K562 (cell line): ENCODE measurements around the gene AFF1. TPM values are rescaled to one million over a fixed set of nuclear protein-coding genes. Genes with fewer than 3 reads are reported as not detected.

Source experiments
- ARHGAP35 ChIP-seq: fragments of 450-650 bp; IDR thresholded peaks from 2 replicates; pipeline ENCODE4 v1.6.1; 2018; ENCODE audit not compliant: partially characterized antibody
- ATF7 ChIP-seq: fragments of 450-650 bp; IDR thresholded peaks from 2 replicates; pipeline ENCODE4 v1.7.1; 2014; ENCODE audit warnings: mild to moderate bottlenecking, moderate library complexity
- CAMTA2 ChIP-seq: fragments of 250-450 bp; sonication (Bioruptor Pico); conservative IDR thresholded peaks from 2 replicates; pipeline ENCODE4 v1.5.1; 2022
- CREB3 ChIP-seq: fragments of 450-650 bp; conservative IDR thresholded peaks from 2 replicates; pipeline ENCODE4 v1.6.1; 2016; ENCODE audit warnings: missing genetic modification characterization, low read depth, mild to moderate bottlenecking, missing compliant biosample characterization, moderate library complexity
- ELF1 ChIP-seq: fragments of 200-800 bp; sonication (Bioruptor generic); IDR thresholded peaks from 2 replicates; pipeline ENCODE4 v1.6.1; 2016; ENCODE audit warnings: missing genetic modification characterization, missing compliant biosample characterization
- EZH2 ChIP-seq: IDR thresholded peaks from 2 replicates; pipeline ENCODE4 v1.6.1; 2012; ENCODE audit warnings: low read depth, mild to moderate bottlenecking, inconsistent platforms, low read length, borderline replicate concordance
- FIP1L1 ChIP-seq: fragments of 200-400 bp; formaldehyde crosslinking; IDR thresholded peaks from 2 replicates; pipeline ENCODE4 v1.6.1; 2018; ENCODE audit warnings: mild to moderate bottlenecking, low read depth, low read length; ENCODE audit not compliant: poor library complexity, severe bottlenecking
- JUN ChIP-seq, 2 experiments: sonication (generic) in 1 of 2; formaldehyde crosslinking in 1 of 2; IDR thresholded peaks; 2 replicates each; pipeline versions ENCODE4 v1.6.1 to v1.8.0; 2012 to 2022; ENCODE audit warnings: borderline replicate concordance in 2 of 2, mild to moderate bottlenecking in 2 of 2, improper control_type of control experiment in 1 of 2, low read depth in 1 of 2, low read length in 1 of 2, missing genetic modification reagents in 1 of 2
- JUND ChIP-seq, 2 experiments: IDR thresholded peaks; 2 replicates in 1 of 2; 3 replicates in 1 of 2; pipeline ENCODE4 v1.6.1; 2011; ENCODE audit warnings: borderline replicate concordance in 2 of 2, low read depth in 2 of 2, low read length in 2 of 2, improper control_type of control experiment in 1 of 2, missing biosample characterization in 1 of 2, missing genetic modification characterization in 1 of 2, missing genetic modification reagents in 1 of 2
- STAT5B ChIP-seq: fragments of 250-450 bp; sonication (Bioruptor Pico); IDR thresholded peaks from 2 replicates; pipeline ENCODE4 v1.8.0; 2021; ENCODE audit warnings: mild to moderate bottlenecking, inconsistent platforms
- TOE1 ChIP-seq, 2 experiments: fragments of 450-650 bp in 1 of 2; sonication (generic) in 1 of 2; formaldehyde crosslinking in 1 of 2; IDR thresholded peaks; 2 replicates each; pipeline versions ENCODE4 v1.7.1 to v1.8.0; 2016 to 2022; ENCODE audit warnings: borderline replicate concordance in 2 of 2, mild to moderate bottlenecking in 2 of 2, antibody characterized with exemption in 1 of 2, inconsistent platforms in 1 of 2, low read depth in 1 of 2, missing genetic modification reagents in 1 of 2, moderate library complexity in 1 of 2
- ZNF316 ChIP-seq: fragments of 450-650 bp; IDR thresholded peaks from 2 replicates; pipeline ENCODE4 v1.6.1; 2016
- ZNF696 ChIP-seq: fragments of 250-450 bp; sonication (Bioruptor Pico); conservative IDR thresholded peaks from 2 replicates; pipeline ENCODE4 v1.4.0; 2020; ENCODE audit warnings: mild to moderate bottlenecking, moderate library complexity
- ZNF780A ChIP-seq: fragments of 250-450 bp; sonication (Bioruptor Pico); IDR thresholded peaks from 2 replicates; pipeline ENCODE4 v1.5.0; 2021; ENCODE audit warnings: mild to moderate bottlenecking
- polyA plus RNA-seq, 8 experiments: library from polyadenylated mRNA; depleted of rRNA in 4 of 8; stranded (reverse) in 5 of 8; unstranded in 3 of 8; fragments of >200 nt; fragmentation: Nextera tagmentation in 2 of 8; fragmentation: Illumina TruSeq in 1 of 8; extraction: Ambion mirVana in 2 of 8; extraction: Trizol in 1 of 8; gene quantifications; 2 replicates each; pipeline versions ENCODE4 v1.2.1 to v1.2.3, GENCODE V29; 2011 to 2014; ENCODE audit warnings: inconsistent platforms in 1 of 8, missing spikeins in 1 of 8
- total RNA-seq, 7 experiments: library from RNA; depleted of rRNA in 6 of 7; stranded (reverse); fragments of >200 nt in 6 of 7; fragmentation: Illumina TruSeq in 2 of 7; extraction: Trizol in 2 of 7; gene quantifications; 2 replicates each; pipeline versions ENCODE4 v1.2.1 to v1.2.3, GENCODE V29; 2011 to 2021; ENCODE audit warnings: low replicate concordance in 1 of 7
- TF ChIP-seq, protein P1 (sequence below), 2 experiments: fragments of 450-650 bp in 1 of 2; IDR thresholded peaks; 2 replicates each; pipeline ENCODE4 v1.6.1; 2011 to 2017; ENCODE audit warnings: low read depth in 2 of 2, antibody characterized with exemption in 1 of 2, borderline replicate concordance in 1 of 2, low read length in 1 of 2, mild to moderate bottlenecking in 1 of 2, mixed read lengths in 1 of 2; ENCODE audit not compliant: control insufficient read depth in 1 of 2
- TF ChIP-seq, protein P2 (sequence below): sonication (generic); formaldehyde crosslinking; IDR thresholded peaks from 2 replicates; pipeline ENCODE4 v1.8.0; 2023; ENCODE audit warnings: mild to moderate bottlenecking, missing genetic modification reagents

Gene AFF1
- total and polyA plus RNA-seq, 9 of the 15 experiments (the other 6 are each of a cell fraction or from before 2014, with no cell fraction given), result 4.1 to 47.5 (median 17.2) TPM

DNA sequence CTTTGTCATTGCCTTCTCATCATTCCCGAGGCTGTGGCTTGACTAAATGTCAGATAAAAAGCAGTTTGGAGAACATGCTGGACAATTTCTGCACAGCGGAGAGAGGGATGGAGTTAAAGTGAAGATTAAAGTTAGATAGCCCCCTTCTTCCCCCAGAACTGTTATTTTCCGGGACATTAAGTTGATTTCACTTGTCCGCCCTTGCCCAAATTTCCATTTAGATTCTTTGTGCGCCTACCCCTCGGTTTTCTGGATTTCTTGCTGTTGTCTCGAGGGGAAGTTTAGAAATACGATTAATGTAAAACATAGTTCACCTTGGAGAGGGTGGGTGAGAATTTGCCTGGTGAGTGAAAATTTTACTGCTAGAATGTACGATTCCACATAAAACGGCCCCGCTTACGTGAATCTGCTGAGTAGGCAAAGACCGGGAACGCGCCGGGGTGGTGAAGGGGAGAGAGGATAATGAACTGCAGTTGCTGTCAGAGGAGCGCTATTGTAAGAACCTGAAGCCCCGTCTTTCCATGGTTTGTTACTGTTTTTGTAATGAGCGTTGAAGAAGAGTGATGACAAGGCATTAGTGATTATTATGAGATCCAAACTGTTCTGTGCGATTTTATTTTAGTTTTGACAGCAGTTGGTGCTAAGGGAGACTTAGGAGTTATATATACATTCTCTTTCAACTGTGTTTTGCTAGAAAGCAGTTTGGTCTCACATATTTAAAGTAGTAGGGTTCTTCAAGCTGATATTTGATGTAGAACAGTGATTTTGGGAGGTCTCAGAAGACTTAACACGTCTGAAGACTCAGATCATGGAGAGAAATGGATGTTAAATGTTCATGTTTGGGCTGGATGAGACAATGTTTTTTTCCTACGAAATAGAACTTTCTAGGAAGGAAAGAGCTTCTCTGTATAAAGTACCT, 73.0 kb downstream of the AFF1 start (continued):
- TF ChIP-seq TOE1 (IDR thresholded peaks at IDR 0.05; ENCODE audit: borderline replicate concordance) (no peak), TOE1 (CRISPR knock-in tag; IDR thresholded peaks at IDR 0.05; ENCODE audit: borderline replicate concordance, low read depth) (no peak), CREB3 (tag) (no peak), EZH2 (no peak), ZNF316 (peak; percentile 100), FIP1L1 (no peak), JUN (IDR thresholded peaks at IDR 0.05; ENCODE audit: borderline replicate concordance, low read depth, low read length) (no peak), JUN (CRISPR knock-in tag; IDR thresholded peaks at IDR 0.05; ENCODE audit: borderline replicate concordance) (no peak), ZNF780A (CRISPR knock-in tag) (no peak), ELF1 (tag) (no peak), ARHGAP35 (no peak), ATF7 (no peak), CAMTA2 (CRISPR knock-in tag) (no peak), ZNF696 (CRISPR knock-in tag) (no peak), JUND (IDR thresholded peaks at IDR 0.05; ENCODE audit: borderline replicate concordance, low read depth, low read length) (peak; percentile 52; the same call in 1 of the 2 replicates), JUND (tag; IDR thresholded peaks at IDR 0.05; ENCODE audit: borderline replicate concordance, low read depth, low read length) (peak; percentile 32; the same call in 1 of the 3 replicates), STAT5B (CRISPR knock-in tag) (no peak)
- TF ChIP-seq, protein P1, sequence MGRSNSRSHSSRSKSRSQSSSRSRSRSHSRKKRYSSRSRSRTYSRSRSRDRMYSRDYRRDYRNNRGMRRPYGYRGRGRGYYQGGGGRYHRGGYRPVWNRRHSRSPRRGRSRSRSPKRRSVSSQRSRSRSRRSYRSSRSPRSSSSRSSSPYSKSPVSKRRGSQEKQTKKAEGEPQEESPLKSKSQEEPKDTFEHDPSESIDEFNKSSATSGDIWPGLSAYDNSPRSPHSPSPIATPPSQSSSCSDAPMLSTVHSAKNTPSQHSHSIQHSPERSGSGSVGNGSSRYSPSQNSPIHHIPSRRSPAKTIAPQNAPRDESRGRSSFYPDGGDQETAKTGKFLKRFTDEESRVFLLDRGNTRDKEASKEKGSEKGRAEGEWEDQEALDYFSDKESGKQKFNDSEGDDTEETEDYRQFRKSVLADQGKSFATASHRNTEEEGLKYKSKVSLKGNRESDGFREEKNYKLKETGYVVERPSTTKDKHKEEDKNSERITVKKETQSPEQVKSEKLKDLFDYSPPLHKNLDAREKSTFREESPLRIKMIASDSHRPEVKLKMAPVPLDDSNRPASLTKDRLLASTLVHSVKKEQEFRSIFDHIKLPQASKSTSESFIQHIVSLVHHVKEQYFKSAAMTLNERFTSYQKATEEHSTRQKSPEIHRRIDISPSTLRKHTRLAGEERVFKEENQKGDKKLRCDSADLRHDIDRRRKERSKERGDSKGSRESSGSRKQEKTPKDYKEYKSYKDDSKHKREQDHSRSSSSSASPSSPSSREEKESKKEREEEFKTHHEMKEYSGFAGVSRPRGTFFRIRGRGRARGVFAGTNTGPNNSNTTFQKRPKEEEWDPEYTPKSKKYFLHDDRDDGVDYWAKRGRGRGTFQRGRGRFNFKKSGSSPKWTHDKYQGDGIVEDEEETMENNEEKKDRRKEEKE (IDR thresholded peaks at IDR 0.05; ENCODE audit: borderline replicate concordance in 1 of 2, control insufficient read depth in 1 of 2, low read depth in 2 of 2, low read length in 1 of 2), result no peak
- TF ChIP-seq, protein P2, sequence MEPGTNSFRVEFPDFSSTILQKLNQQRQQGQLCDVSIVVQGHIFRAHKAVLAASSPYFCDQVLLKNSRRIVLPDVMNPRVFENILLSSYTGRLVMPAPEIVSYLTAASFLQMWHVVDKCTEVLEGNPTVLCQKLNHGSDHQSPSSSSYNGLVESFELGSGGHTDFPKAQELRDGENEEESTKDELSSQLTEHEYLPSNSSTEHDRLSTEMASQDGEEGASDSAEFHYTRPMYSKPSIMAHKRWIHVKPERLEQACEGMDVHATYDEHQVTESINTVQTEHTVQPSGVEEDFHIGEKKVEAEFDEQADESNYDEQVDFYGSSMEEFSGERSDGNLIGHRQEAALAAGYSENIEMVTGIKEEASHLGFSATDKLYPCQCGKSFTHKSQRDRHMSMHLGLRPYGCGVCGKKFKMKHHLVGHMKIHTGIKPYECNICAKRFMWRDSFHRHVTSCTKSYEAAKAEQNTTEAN (CRISPR knock-in tag), result no peak
